ENCODE results near the gene OTOGL. TPM values are rescaled to one million over a fixed set of nuclear protein-coding genes. Genes with fewer than 3 reads are reported as not detected.

Gene OTOGL
- total RNA-seq, 4 donors from 2014 or later, result 0.03 to 0.10 (median 0.04) TPM; not detected in 1

DNA sequence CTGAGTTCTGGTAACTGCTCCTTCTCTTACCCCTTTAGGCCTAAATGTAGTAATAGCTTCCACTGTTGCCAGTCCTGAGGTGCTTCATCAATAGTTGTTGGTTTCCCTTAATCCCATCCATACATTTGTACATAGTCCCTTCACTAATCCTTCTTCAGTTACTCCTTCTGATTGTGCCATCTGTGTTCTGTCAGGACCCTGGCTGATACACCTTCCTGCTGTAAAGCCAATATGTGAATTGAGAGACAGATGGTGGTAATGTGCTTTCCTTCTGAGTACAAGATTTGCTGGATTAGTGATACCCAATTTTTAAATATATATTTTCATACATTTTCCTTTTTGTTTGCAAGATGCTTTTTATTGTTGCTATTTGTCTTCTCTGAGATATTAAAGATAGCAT is 66.4 kb downstream of the OTOGL start:
- no peaks in the 10 kb centered on the region for H3K9me3 ChIP-seq
- DNase-seq, result no peak
- TF ChIP-seq POLR2A (IDR thresholded peaks at IDR 0.05), result no peak
- no peak for TF ChIP-seq CTCF (IDR thresholded peaks at IDR 0.05 in 4 of 5, conservative IDR thresholded peaks at IDR 0.05 in 1 of 5)
- H3K4me1 ChIP-seq, result no peaks in the 10 kb centered on the region
- H3K27ac ChIP-seq, result no peak overlapping the region
- no peak overlapping the region for H3K4me3 ChIP-seq
- ATAC-seq, result no peak
- H3K27me3 ChIP-seq, result no peaks in the 10 kb centered on the region
- no peaks in the 10 kb centered on the region for H3K36me3 ChIP-seq
- in situ Hi-C loops (cut with MboI; ENCODE audit: low sequenced_read_pairs in 4 of 4), result no loop called here
- intact Hi-C loops (cut with DNase I; ENCODE audit: low total_unique reads), result no loop called here

DNA sequence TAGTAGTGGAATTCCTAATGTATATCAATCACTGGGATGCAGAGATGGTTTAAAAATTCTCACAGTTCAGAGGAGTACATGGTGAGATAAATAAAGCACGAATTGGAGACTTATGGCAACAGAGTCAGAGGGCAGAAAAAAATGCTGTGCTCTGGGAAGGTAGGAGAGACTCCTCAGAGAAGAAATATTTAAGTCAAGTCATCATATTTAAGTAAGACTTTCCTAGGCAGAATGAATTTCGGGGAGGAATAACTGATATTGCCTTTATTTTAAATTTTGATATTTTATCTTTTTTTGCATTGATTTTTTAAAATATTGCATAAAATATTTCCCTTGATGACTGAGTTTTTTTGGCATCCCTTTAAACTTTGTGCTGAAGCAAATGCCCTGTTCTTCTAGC is 67.4 kb downstream of the OTOGL start:
- Histone ChIP-seq H3K4me1 (no peaks in the 10 kb centered on the region), H3K27me3 (no peaks in the 10 kb centered on the region)
- no peak for ATAC-seq

DNA sequence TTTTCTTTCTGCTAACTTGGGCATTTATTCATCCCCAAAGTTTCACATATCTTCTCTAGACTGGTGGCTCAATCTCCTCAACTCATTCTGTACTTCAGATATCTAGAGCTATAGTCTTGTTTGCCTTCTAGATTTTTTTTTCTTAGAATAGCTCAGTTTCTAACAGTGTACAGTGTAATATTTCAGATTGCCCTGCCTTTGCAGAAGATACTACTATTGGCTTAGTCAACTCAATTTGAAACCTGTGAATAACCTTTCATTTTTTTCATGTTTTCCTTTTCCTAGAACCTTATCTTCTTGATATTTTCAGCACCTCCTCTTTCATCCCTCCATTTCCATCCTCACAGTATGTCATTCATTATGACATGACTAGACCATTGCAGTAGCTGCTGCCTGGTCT is 69.6 kb downstream of the OTOGL start:
- no peak for ATAC-seq
- Histone ChIP-seq H3K9me3 (no peaks in the 10 kb centered on the region), H3K4me1 (no peaks in the 10 kb centered on the region), H3K27ac (no peak overlapping the region), H3K36me3 (no peaks in the 10 kb centered on the region), H3K4me3 (no peak overlapping the region), H3K27me3 (no peaks in the 10 kb centered on the region)
- intact Hi-C loops (cut with DNase I; ENCODE audit: low total_unique reads) (no loop called here), in situ Hi-C loops (cut with MboI; ENCODE audit: low sequenced_read_pairs in 4 of 4) (no loop called here)
- no peak for TF ChIP-seq POLR2A (IDR thresholded peaks at IDR 0.05)
- TF ChIP-seq CTCF (IDR thresholded peaks at IDR 0.05 in 4 of 5, conservative IDR thresholded peaks at IDR 0.05 in 1 of 5), result no peak
- no peak for DNase-seq

More for the DNA sequence above, 67.4 kb downstream of the OTOGL start:
- Histone ChIP-seq H3K4me3 (no peak overlapping the region), H3K27ac (no peak overlapping the region), H3K36me3 (no peaks in the 10 kb centered on the region), H3K9me3 (no peaks in the 10 kb centered on the region)
- no peak for TF ChIP-seq POLR2A (IDR thresholded peaks at IDR 0.05)
- no peak for TF ChIP-seq CTCF (IDR thresholded peaks at IDR 0.05 in 4 of 5, conservative IDR thresholded peaks at IDR 0.05 in 1 of 5)
- in situ Hi-C loops (cut with MboI; ENCODE audit: low sequenced_read_pairs in 4 of 4), result no loop called here
- no peak for DNase-seq
- intact Hi-C loops (cut with DNase I; ENCODE audit: low total_unique reads), result no loop called here

DNA sequence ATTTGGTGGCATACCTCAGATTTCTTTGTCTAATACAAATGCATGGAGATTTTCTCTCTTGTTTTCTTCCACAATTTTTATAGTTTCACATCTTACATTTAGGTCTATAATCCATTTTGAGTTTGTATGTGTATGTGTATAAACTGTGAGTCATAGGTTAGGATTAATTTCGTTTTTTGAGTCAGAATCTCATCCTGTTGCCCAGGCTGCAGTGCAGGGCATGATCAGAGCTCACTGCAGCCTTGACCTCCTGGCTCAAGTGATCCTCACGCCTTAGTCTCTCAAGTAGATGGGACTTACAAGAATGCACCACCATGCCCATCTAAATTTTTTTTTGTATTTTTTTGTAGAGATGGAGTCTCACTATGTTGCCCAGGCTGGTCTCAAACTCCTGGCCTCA is 71.6 kb downstream of the OTOGL start:
- H3K9me3 ChIP-seq, result no peaks in the 10 kb centered on the region
- H3K27ac ChIP-seq, result no peak overlapping the region
- H3K27me3 ChIP-seq, result no peaks in the 10 kb centered on the region
- in situ Hi-C loops (cut with MboI; ENCODE audit: low sequenced_read_pairs in 4 of 4), result no loop called here
- ATAC-seq (no peak), DNase-seq (no peak)
- H3K4me3 ChIP-seq, result no peak overlapping the region
- no peaks in the 10 kb centered on the region for H3K36me3 ChIP-seq
- intact Hi-C loops (cut with DNase I; ENCODE audit: low total_unique reads), result no loop called here
- H3K4me1 ChIP-seq, result no peaks in the 10 kb centered on the region
- TF ChIP-seq CTCF (IDR thresholded peaks at IDR 0.05 in 4 of 5, conservative IDR thresholded peaks at IDR 0.05 in 1 of 5), result no peak
- no peak for TF ChIP-seq POLR2A (IDR thresholded peaks at IDR 0.05)
